HG02943 (cell line): Measurements from ENCODE around the gene TBX3.

Source experiments
- ATAC-seq: cut with Tn5 transposase; IDR thresholded peaks from one replicate; pipeline ENCODE4 v1.9.1; 2021; ENCODE audit warnings: mild to moderate bottlenecking, low read depth, moderate library complexity; ENCODE audit not compliant: unreplicated experiment

Gene TBX3

DNA sequence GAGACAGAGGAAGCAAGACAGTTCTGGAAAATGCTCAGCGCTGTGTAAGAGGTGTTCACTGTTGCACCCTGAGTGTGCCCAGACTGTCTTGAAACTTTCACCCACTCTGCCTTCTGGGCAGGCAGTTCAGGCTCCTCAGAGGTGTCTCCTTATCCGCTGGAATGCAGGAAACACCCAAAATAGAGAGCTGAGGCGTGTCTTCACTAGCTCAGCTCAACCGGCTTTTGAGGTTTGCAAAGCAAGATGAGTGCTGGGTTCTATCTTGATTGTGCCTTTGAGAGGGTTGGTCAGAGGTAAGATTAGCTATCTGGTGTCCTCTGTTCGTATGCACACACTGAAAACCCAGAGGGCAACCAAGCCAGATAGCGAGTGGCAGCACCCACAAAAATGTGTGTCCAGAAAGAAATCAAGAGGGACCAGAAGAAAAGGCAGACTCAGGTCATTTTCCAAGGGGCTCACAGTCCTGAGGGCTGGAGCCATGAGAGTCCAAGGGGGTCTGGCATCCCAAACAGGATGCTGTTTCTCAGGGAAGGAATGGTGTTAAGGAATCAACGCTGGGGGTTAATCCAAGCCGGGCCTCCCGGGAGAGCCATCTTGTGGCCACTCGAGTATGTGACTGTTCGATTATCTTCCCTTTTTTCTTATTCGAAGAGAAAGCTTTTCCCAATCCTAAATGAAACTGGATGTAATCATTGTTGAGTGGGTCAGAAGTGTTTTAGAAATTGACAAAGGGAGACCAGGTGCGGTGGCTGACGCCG, 47.1 kb downstream of the TBX3 start:
- no peak for ATAC-seq

DNA sequence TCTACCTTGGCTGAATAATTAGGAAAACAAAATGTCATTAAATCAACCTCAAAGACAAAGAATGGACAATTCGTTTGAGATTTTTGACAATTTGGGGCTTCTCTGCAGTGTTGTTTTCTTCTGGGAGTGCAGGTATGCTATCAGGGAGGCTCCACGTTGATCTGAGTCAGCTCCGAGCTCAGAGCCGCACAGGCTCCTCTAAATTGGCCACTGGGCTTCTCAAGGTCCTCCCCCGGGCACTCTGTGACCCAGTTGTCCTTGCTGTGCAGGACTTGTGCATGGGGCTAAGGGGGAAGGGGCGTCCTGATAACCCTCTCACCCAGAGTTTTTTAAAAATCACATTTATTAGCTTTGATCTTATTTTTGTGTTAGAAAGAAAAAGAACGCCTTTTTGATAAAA, 52.7 kb downstream of the TBX3 start:
- ATAC-seq = no peak

DNA sequence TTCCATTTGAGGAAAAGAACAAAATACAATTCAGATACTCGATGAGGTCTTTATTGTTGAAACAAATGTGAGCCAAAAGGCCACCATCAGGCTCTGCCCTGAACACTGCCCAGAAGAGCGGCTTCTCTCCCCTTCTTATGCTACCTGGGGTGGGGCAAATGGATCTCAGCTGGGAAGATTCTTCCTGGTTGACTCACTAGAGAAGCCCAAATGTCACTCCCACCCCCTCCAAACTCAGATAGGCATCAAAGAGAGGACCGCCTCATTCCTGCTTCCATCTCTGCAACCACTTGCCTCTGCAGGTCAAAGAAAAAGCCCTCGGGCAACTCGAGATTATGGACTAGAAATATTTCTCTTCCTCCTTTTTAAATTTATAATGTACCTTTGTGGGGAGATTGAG, 55.8 kb downstream of the TBX3 start:
- ATAC-seq = no peak

DNA sequence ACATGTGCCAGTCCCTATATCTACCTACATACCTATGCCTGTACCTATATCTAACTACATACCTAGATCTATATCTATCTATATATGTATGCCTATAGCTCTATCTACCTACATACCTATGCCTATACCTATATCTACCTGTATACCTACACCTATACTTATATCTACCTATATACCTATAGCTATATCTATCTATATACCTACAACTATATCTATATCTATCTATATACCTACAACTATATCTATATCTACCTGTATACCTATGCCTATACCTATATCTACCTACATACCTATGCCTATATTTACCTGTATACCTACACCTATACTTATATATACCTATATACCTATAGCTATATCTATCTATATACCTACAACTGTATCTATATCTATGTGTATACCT, 56.6 kb downstream of the TBX3 start:
- ATAC-seq = no peak

DNA sequence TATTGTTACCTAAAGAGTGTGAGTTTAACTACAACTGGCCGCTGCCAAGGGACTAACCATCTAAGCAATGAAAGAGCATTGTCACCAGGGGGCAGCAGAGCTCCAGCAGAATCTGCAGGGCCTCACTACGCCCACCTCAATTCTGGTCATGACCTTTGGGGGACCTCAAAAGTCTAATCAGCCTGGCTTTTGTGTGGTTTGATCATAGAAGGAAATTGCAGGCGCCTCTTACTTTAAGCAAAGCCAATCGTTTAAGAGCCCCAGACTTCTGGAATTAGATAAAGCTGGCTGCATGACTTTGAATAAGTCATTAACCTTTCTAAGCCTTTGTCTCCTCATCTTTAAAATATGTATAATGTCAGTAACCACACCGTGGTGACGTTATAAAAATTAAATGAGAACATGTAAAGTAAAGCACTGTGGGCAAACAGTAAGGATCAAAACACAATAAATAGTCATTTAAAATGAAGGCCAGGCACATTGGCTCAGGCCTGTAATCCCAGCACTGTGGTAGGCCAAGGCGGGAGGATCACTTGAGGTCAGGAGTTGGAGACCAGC, 58.6 kb downstream of the TBX3 start:
- ATAC-seq = no peak

DNA sequence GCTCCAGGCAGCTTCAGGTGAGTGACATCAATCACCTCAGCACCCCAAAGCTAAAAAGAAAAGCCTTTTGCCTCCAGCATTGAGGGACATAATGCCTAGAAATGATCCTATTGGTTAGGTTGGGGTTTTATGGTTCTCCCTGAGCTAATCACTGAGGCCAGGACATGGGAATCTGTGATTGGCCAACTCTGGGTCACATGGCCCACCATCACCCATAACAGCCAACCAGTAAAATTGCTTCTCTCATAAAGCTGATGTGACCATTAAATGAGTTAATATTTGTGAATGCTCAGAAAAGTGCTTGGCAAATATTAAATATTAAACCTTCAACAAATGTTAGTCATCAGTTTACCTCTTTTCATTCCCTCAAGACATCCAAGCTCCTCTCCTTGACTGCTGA, 60.2 kb downstream of the TBX3 start:
- no peak for ATAC-seq
